Heart right ventricle (tissue), 16 donors: ENCODE measurements around the gene BCL2L13. TPM values are rescaled to one million over a fixed set of nuclear protein-coding genes. Genes with fewer than 3 reads are reported as not detected.

Source experiments
- ATAC-seq, 8 donors: fragments of 200-7000 bp; cut with Tn5 transposase; one replicate each; pipeline ENCODE4 v1.9.1; 2020; ENCODE audit warnings: mild to moderate bottlenecking in 8 of 8, moderate library complexity in 8 of 8, moderate number of reproducible peaks in 1 of 8
- DNase-seq, 2 donors: peaks; one replicate each; pipeline ENCODE4 v3.0.0-alpha.2; 2020
- H3K27ac ChIP-seq, 10 donors: fragments of 200-600 bp; sonication (generic) in 2 of 10; one replicate each; pipeline versions ENCODE4 v1.5.0 to v1.8.0; 2020 to 2022; ENCODE audit warnings: mild to moderate bottlenecking in 3 of 10
- H3K27me3 ChIP-seq, 7 donors: fragments of 200-600 bp; one replicate each; pipeline ENCODE4 v1.8.0; 2021 to 2022; ENCODE audit warnings: mild to moderate bottlenecking in 2 of 7
- H3K36me3 ChIP-seq, 9 donors: fragments of 200-600 bp; sonication (generic) in 1 of 9; one replicate each; pipeline versions ENCODE4 v1.5.0 to v1.8.0; 2020 to 2022; ENCODE audit warnings: mild to moderate bottlenecking in 2 of 9
- H3K4me1 ChIP-seq, 9 donors: fragments of 200-600 bp; sonication (generic) in 1 of 9; one replicate each; pipeline versions ENCODE4 v1.5.0 to v1.8.0; 2020 to 2022; ENCODE audit warnings: mild to moderate bottlenecking in 4 of 9
- H3K4me3 ChIP-seq, 10 donors: fragments of 200-600 bp; sonication (generic) in 2 of 10; one replicate each; pipeline versions ENCODE4 v1.5.0 to v1.8.0; 2020 to 2022; ENCODE audit warnings: mild to moderate bottlenecking in 7 of 10, moderate library complexity in 2 of 10
- H3K9me3 ChIP-seq, 11 donors: fragments of 200-600 bp in 10 of 11; sonication (generic) in 2 of 11; one replicate each; pipeline versions ENCODE4 v1.5.0 to v1.8.0; 2013 to 2022; ENCODE audit warnings: mild to moderate bottlenecking in 2 of 11, control low read depth in 1 of 11, moderate library complexity in 1 of 11
- CTCF ChIP-seq, 9 donors: fragments of 200-600 bp; sonication (generic) in 2 of 9; IDR thresholded peaks; one replicate each; pipeline versions ENCODE4 v1.5.0 to v1.8.0; 2021 to 2022; ENCODE audit warnings: antibody characterized with exemption in 9 of 9, mild to moderate bottlenecking in 5 of 9, moderate library complexity in 1 of 9
- WGBS, 2 donors: extraction: QIAGEN DNeasy Blood & Tissue Kit; methylation state at CpG; one replicate each; pipeline ENCODE4 v1.1.7; 2013; ENCODE audit warnings: inconsistent platforms in 1 of 2; 5-methylcytosine and 5-hydroxymethylcytosine counted together
- intact Hi-C, 10 donors: fragments of 100-400 bp; cut with DNase I; formaldehyde crosslinking; loops; one replicate each; pipeline versions ENCODE4 v1.11.1 to v1.14.2; 2022
- polyA plus RNA-seq, 2 donors: library from polyadenylated mRNA; stranded (reverse); fragments of 200-250 nt; gene quantifications; one replicate each; pipeline ENCODE4 v1.2.3, GENCODE V29; 2013
- total RNA-seq, 10 donors: library from RNA; stranded (reverse); fragmentation: NEBNext Ultra II Directional in 3 of 10; extraction: Animal tissue kit (Norgen Biotek cat#: 25700) in 3 of 10; gene quantifications; one replicate each; pipeline versions ENCODE4 v1.2.1 to v1.2.4, GENCODE V29; 2021 to 2023
- donor health status: Arrhythmogenic right ventricular cardiomyopathy.
- donor health status: ischemic (EF 13 %, LVEDD 7.1; RV severe dilation, severe dysfunction).
- donor health status: healthy with polysubstance abuse.
- donor health status: DM: no; HTN: yes; CAD: no.
- donor health status: DM: no; HTN: no; CAD: no.
- donor health status: ischemic (EF 25% LVEDD 6.9; RV normal size, moderate dysfunction).
- donor health status: ischemic (EF 25% LVEDD 5.7; RV mildly dilated, moderate dysfunction).
- donor health status: healthy.
- donor health status: DM: yes; HTN: yes; CAD: no.
- donor health status: Ischemic cardiomyopathy.
- donor health status: ischemic (EF 35%, LVEDD 5.7; RV mildly dilated, moderate dysfunction).
- donor health status: nonischemic (EF 11% LVEDD 7.7; RV severe dilation, severe dysfunction).
- donor health status: DM: yes; HTN: yes; CAD: no.
- donor health status: PGD.
- donor health status: ischemic (EF 29% LVEDD 5.4; RV normal size, mild dysfunction).
- donor health status: nonischemic (EF 23%, LVEDD 6.1; RV moderate dilation, normal function).

Gene BCL2L13
- total and polyA plus RNA-seq, 12 donors, result 27.9 to 113 (median 88.7) TPM

- Histone ChIP-seq H3K4me3 (peak overlapping the region in 8 of 10 donors; percentile 6 to 63 (median 39)), H3K36me3 (no peaks in the 10 kb centered on the region), H3K27ac (peak overlapping the region; percentile 7 to 98 (median 60)), H3K4me1 (peaks cover 3 to 71% (median 26%) of the 10 kb centered on the region in 9 donors), H3K27me3 (no peaks in the 10 kb centered on the region), H3K9me3 (no peaks in the 10 kb centered on the region)
- intact Hi-C loops, result loop anchor here in 1 of 10 donors (5.0 to 10.0 kb wide), 2 partner anchors 35 to 142 kb away; partner anchors contain the start of gene BCL2L13
- WGBS, 2 donors, result 58% methylated on average over 27 of the region's 27 CpGs
- no peak for TF ChIP-seq CTCF (IDR thresholded peaks at IDR 0.05)
- DNase-seq (peak in 1 of 2 donors; percentile 42), ATAC-seq (peak in 2 of 8 donors; percentile 4 to 18)
Measured at GRCh38 chr22:17777005-17777716, 138.6 kb downstream of the BCL2L13 start.

- peak overlapping the region; percentile 7 to 98 (median 60) for H3K27ac ChIP-seq
- H3K9me3 ChIP-seq, result no peaks in the 10 kb centered on the region
- DNase-seq, result no peak
- H3K4me1 ChIP-seq, result peaks cover 3 to 71% (median 26%) of the 10 kb centered on the region in 9 donors
- H3K27me3 ChIP-seq, result no peaks in the 10 kb centered on the region
- TF ChIP-seq CTCF (IDR thresholded peaks at IDR 0.05), result no peak
- intact Hi-C loops, result loop anchor here in 1 of 10 donors (5.0 to 10.0 kb wide), 2 partner anchors 35 to 143 kb away; partner anchors contain the start of gene BCL2L13
- peak overlapping the region in 8 of 10 donors; percentile 6 to 63 (median 39) for H3K4me3 ChIP-seq
- ATAC-seq, result peak in 1 of 8 donors; percentile 7
- H3K36me3 ChIP-seq, result no peaks in the 10 kb centered on the region
- WGBS, 2 donors, result 58 to 72% methylated on average over 6 of the region's 6 CpGs
Measured at GRCh38 chr22:17777717-17778044, 139.1 kb downstream of the BCL2L13 start.

- Histone ChIP-seq H3K36me3 (no peaks in the 10 kb centered on the region), H3K27me3 (no peaks in the 10 kb centered on the region), H3K27ac (peak overlapping the region in 1 of 10 donors; percentile 98), H3K4me3 (peak overlapping the region in 1 of 10 donors; percentile 63), H3K9me3 (no peaks in the 10 kb centered on the region), H3K4me1 (peaks cover 0 to 64% (median 18%) of the 10 kb centered on the region in 9 donors)
- no peak for DNase-seq
- 95 to 97% methylated on average over 23 of the region's 23 CpGs for WGBS, 2 donors
- no peak for TF ChIP-seq CTCF (IDR thresholded peaks at IDR 0.05)
- no peak for ATAC-seq
- intact Hi-C loops, result loop anchor here in 1 of 10 donors (5.0 to 10.0 kb wide), 2 partner anchors 36 to 144 kb away; partner anchors contain the start of gene BCL2L13
Measured at GRCh38 chr22:17778412-17778976, 139.9 kb downstream of the BCL2L13 start.

- no peak for DNase-seq
- H3K4me1 ChIP-seq, result peaks cover 0 to 61% (median 15%) of the 10 kb centered on the region in 9 donors
- intact Hi-C loops, result loop anchor here in 2 of 10 donors (5.0 to 10.0 kb wide), 4 partner anchors 37 to 215 kb away; partner anchors contain the start of genes BCL2L13 (in 1 of the 2) and SLC25A18 (in 1 of the 2)
Measured at GRCh38 chr22:17779286-17780115, 140.9 kb downstream of the BCL2L13 start.

More at GRCh38 chr22:17779286-17780115, 140.9 kb downstream of the BCL2L13 start:
- WGBS, 2 donors, result 75 to 77% methylated on average over 27 of the region's 27 CpGs
- no peak for TF ChIP-seq CTCF (IDR thresholded peaks at IDR 0.05)
- ATAC-seq, result no peak
- H3K27me3 ChIP-seq, result no peaks in the 10 kb centered on the region
- H3K36me3 ChIP-seq, result no peaks in the 10 kb centered on the region
- H3K9me3 ChIP-seq, result no peaks in the 10 kb centered on the region
- H3K4me3 ChIP-seq, result no peak overlapping the region
- H3K27ac ChIP-seq, result no peak overlapping the region
